ENCODE results near the gene GOLM1. TPM values are rescaled to one million over a fixed set of nuclear protein-coding genes. Genes with fewer than 3 reads are reported as not detected.

GOLM1 gene
- total and polyA plus RNA-seq, 9 of the 15 experiments (the other 6 are each of a cell fraction or from before 2014, with no cell fraction given) = 0.09 to 0.96 (median 0.40) TPM; not detected in 4

GRCh38 chr9:86119457-86119856 lies 20.1 kb upstream of the GOLM1 start:
- ChIA-PET POLR2A (no interaction called here), CTCF (ENCODE audit: low intra/inter-chr PET ratio) (no interaction called here)
- Histone ChIP-seq H3K79me2 (ENCODE audit: control insufficient read depth, insufficient read depth, low read length) (no peaks in the 10 kb centered on the region), H2AFZ (ENCODE audit: low read depth, low read length) (no peak overlapping the region), H3K4me1 (replicated peaks in 1 of 2; ENCODE audit: control insufficient read depth in 2 of 2, insufficient read depth in 2 of 2, low read length in 2 of 2) (no peaks in the 10 kb centered on the region), H4K20me1 (replicated peaks; ENCODE audit: control insufficient read depth, insufficient read depth, low read length) (no peaks in the 10 kb centered on the region), H3K9me1 (ENCODE audit: control insufficient read depth, insufficient read depth, low read length) (no peaks in the 10 kb centered on the region), H3K4me3 (no peak overlapping the region), H3K27me3 (ENCODE audit: control insufficient read depth in 2 of 2, insufficient read depth in 2 of 2, low read length in 2 of 2) (peaks cover 0 to 14% of the 10 kb centered on the region in 2 experiments; a peak in 1 of 5 replicates), H3K9me3 (replicated peaks; ENCODE audit: control insufficient read depth, insufficient read depth, low read depth, low read length) (no peaks in the 10 kb centered on the region), H3K27ac (ENCODE audit: extremely low read depth, low read depth, low read length) (no peak overlapping the region), H3K36me3 (ENCODE audit: control insufficient read depth, insufficient read depth, low read length) (no peaks in the 10 kb centered on the region), H3K9ac (ENCODE audit: insufficient read depth in 1 of 2, low read depth in 2 of 2, low read length in 2 of 2) (no peak overlapping the region), H3K4me2 (ENCODE audit: insufficient read depth, low read length) (no peak overlapping the region)
- 2% methylated on average over 5 of the region's 5 CpGs for WGBS (ENCODE audit: insufficient coverage, low coverage, missing lambda C conversion rate)
- TF ChIP-seq CHD4 (IDR thresholded peaks at IDR 0.05; ENCODE audit: insufficient read depth, insufficient replicate concordance, low read depth, low read length, poor library complexity, severe bottlenecking) = no peak
- no peak for FAIRE-seq
- intact Hi-C loops (cut with micrococcal nuclease) (no loop called here), in situ Hi-C loops (cut with MboI) (no loop called here)
- BruUV-seq (replicated peaks) = no TSS peak
- no peak for ATAC-seq
- no peak for DNase-seq (ENCODE audit: extremely low read depth in 1 of 4, low spot score in 3 of 4)

- Histone ChIP-seq H3K4me2 (ENCODE audit: insufficient read depth, low read length) (no peak overlapping the region), H3K9me3 (replicated peaks; ENCODE audit: control insufficient read depth, insufficient read depth, low read depth, low read length) (no peaks in the 10 kb centered on the region), H3K36me3 (ENCODE audit: control insufficient read depth, insufficient read depth, low read length) (no peaks in the 10 kb centered on the region), H3K79me2 (ENCODE audit: control insufficient read depth, insufficient read depth, low read length) (no peaks in the 10 kb centered on the region), H3K4me3 (no peak overlapping the region), H2AFZ (ENCODE audit: low read depth, low read length) (no peak overlapping the region), H3K27me3 (ENCODE audit: control insufficient read depth in 2 of 2, insufficient read depth in 2 of 2, low read length in 2 of 2) (peaks cover 0 to 22% of the 10 kb centered on the region in 2 experiments; a peak in 2 of 5 replicates), H3K9ac (ENCODE audit: insufficient read depth in 1 of 2, low read depth in 2 of 2, low read length in 2 of 2) (no peak overlapping the region), H4K20me1 (replicated peaks; ENCODE audit: control insufficient read depth, insufficient read depth, low read length) (no peaks in the 10 kb centered on the region), H3K4me1 (replicated peaks in 1 of 2; ENCODE audit: control insufficient read depth in 2 of 2, insufficient read depth in 2 of 2, low read length in 2 of 2) (no peaks in the 10 kb centered on the region), H3K9me1 (ENCODE audit: control insufficient read depth, insufficient read depth, low read length) (no peaks in the 10 kb centered on the region), H3K27ac (ENCODE audit: extremely low read depth, low read depth, low read length) (no peak overlapping the region)
- in situ Hi-C loops (cut with MboI) (no loop called here), intact Hi-C loops (cut with micrococcal nuclease) (no loop called here)
- no TSS peak for BruUV-seq (replicated peaks)
- ChIA-PET CTCF (ENCODE audit: low intra/inter-chr PET ratio) (no interaction called here), POLR2A (no interaction called here)
- 2% methylated on average over 8 of the region's 9 CpGs for WGBS (ENCODE audit: insufficient coverage, low coverage, missing lambda C conversion rate)
- no peak for ATAC-seq
- TF ChIP-seq XRCC3 (IDR thresholded peaks at IDR 0.05) (no peak), RFX1 (IDR thresholded peaks at IDR 0.05) (peak; percentile 35; the same call in 1 of the 2 replicates)
- FAIRE-seq = no peak
- no peak for DNase-seq (ENCODE audit: extremely low read depth in 1 of 4, low spot score in 3 of 4)
Measured at GRCh38 chr9:86116425-86116824, 17.1 kb upstream of the GOLM1 start.

Data from K562 (cell line).